ENCODE data around the gene KRT28. TPM values are rescaled to one million over a fixed set of nuclear protein-coding genes. Genes with fewer than 3 reads are reported as not detected.

KRT28 gene
- total RNA-seq = not detected in 2 replicates

- Mint-ChIP-seq H3K9me3 (no peaks in the 10 kb centered on the region), H3K4me1 (peaks cover 2% of the 10 kb centered on the region), H3K27me3 (peaks cover 26% of the 10 kb centered on the region), H3K4me3 (no peak within 1 kb of the TSS), H3K36me3 (ENCODE audit: low read depth) (no peaks in the 10 kb centered on the region), H3K27ac (no peak within 1 kb of the TSS)
- no peak for DNase-seq
- intact Hi-C loops (cut with micrococcal nuclease) = loop anchor here (5.0 to 10.0 kb wide), 2 partner anchors 527 to 745 kb away; no protein-coding TSS in a partner anchor
Measured at GRCh38 chr17:40799859-40800258, at the start of gene KRT28. KRT28 (minus strand) TSS chr17:40799959; CDS start chr17:40799893, 66 bp downstream.

- Mint-ChIP-seq H3K4me1 (no peaks in the 10 kb centered on the region), H3K4me3 (no peak overlapping the region), H3K27ac (no peak overlapping the region), H3K36me3 (ENCODE audit: low read depth) (no peaks in the 10 kb centered on the region), H3K9me3 (no peaks in the 10 kb centered on the region), H3K27me3 (peaks cover 40% of the 10 kb centered on the region)
- intact Hi-C loops (cut with micrococcal nuclease) = no loop called here
- DNase-seq = no peak
Measured at GRCh38 chr17:40848583-40849235, 49.0 kb upstream of the KRT28 start.

- Mint-ChIP-seq H3K4me3 (no peak overlapping the region), H3K27me3 (peaks cover 36% of the 10 kb centered on the region), H3K4me1 (no peaks in the 10 kb centered on the region), H3K27ac (no peak overlapping the region), H3K9me3 (no peaks in the 10 kb centered on the region), H3K36me3 (ENCODE audit: low read depth) (no peaks in the 10 kb centered on the region)
- intact Hi-C loops (cut with micrococcal nuclease) = no loop called here
- no peak for DNase-seq
Measured at GRCh38 chr17:40846515-40847144, 46.9 kb upstream of the KRT28 start.

- intact Hi-C loops (cut with micrococcal nuclease) = no loop called here
- Mint-ChIP-seq H3K27ac (no peak overlapping the region), H3K27me3 (peaks cover 30% of the 10 kb centered on the region), H3K9me3 (no peaks in the 10 kb centered on the region), H3K36me3 (ENCODE audit: low read depth) (no peaks in the 10 kb centered on the region), H3K4me1 (no peaks in the 10 kb centered on the region), H3K4me3 (no peak overlapping the region)
- no peak for DNase-seq
Measured at GRCh38 chr17:40844671-40845107, 44.9 kb upstream of the KRT28 start.

- Mint-ChIP-seq H3K9me3 (no peaks in the 10 kb centered on the region), H3K27ac (no peak overlapping the region), H3K4me1 (no peaks in the 10 kb centered on the region), H3K27me3 (peaks cover 28% of the 10 kb centered on the region), H3K36me3 (ENCODE audit: low read depth) (no peaks in the 10 kb centered on the region), H3K4me3 (no peak overlapping the region)
- DNase-seq = no peak
- intact Hi-C loops (cut with micrococcal nuclease) = no loop called here
Measured at GRCh38 chr17:40843242-40843641, 43.5 kb upstream of the KRT28 start.

GRCh38 chr17:40841246-40841645 is 41.5 kb upstream of the KRT28 start:
- H3K36me3 Mint-ChIP-seq (ENCODE audit: low read depth) = no peaks in the 10 kb centered on the region
- H3K4me1 Mint-ChIP-seq = no peaks in the 10 kb centered on the region
- H3K4me3 Mint-ChIP-seq = no peak overlapping the region
- peaks cover 28% of the 10 kb centered on the region for H3K27me3 Mint-ChIP-seq
- no peak for DNase-seq
- no peaks in the 10 kb centered on the region for H3K9me3 Mint-ChIP-seq
- intact Hi-C loops (cut with micrococcal nuclease) = no loop called here
- no peak overlapping the region for H3K27ac Mint-ChIP-seq

- no peaks in the 10 kb centered on the region for H3K4me1 Mint-ChIP-seq
- H3K4me3 Mint-ChIP-seq = no peak overlapping the region
- H3K27me3 Mint-ChIP-seq = peaks cover 11% of the 10 kb centered on the region
- intact Hi-C loops (cut with micrococcal nuclease) = no loop called here
- no peak overlapping the region for H3K27ac Mint-ChIP-seq
- DNase-seq = no peak
- no peaks in the 10 kb centered on the region for H3K9me3 Mint-ChIP-seq
- H3K36me3 Mint-ChIP-seq (ENCODE audit: low read depth) = no peaks in the 10 kb centered on the region
Measured at GRCh38 chr17:40839194-40839593, 39.4 kb upstream of the KRT28 start.

- H3K4me3 Mint-ChIP-seq = no peak overlapping the region
- intact Hi-C loops (cut with micrococcal nuclease) = no loop called here
- no peak overlapping the region for H3K27ac Mint-ChIP-seq
- no peaks in the 10 kb centered on the region for H3K36me3 Mint-ChIP-seq (ENCODE audit: low read depth)
- peaks cover 2% of the 10 kb centered on the region for H3K27me3 Mint-ChIP-seq
- no peaks in the 10 kb centered on the region for H3K9me3 Mint-ChIP-seq
- DNase-seq = no peak
- H3K4me1 Mint-ChIP-seq = peaks cover 3% of the 10 kb centered on the region
Measured at GRCh38 chr17:40836020-40836419, 36.3 kb upstream of the KRT28 start.

- DNase-seq = no peak
- peaks cover 3% of the 10 kb centered on the region for H3K4me1 Mint-ChIP-seq
- H3K4me3 Mint-ChIP-seq = no peak overlapping the region
- H3K9me3 Mint-ChIP-seq = peaks cover 5% of the 10 kb centered on the region
- no peaks in the 10 kb centered on the region for H3K27me3 Mint-ChIP-seq
- H3K27ac Mint-ChIP-seq = no peak overlapping the region
- no peaks in the 10 kb centered on the region for H3K36me3 Mint-ChIP-seq (ENCODE audit: low read depth)
- intact Hi-C loops (cut with micrococcal nuclease) = no loop called here
Measured at GRCh38 chr17:40833882-40834281, 34.1 kb upstream of the KRT28 start.

GRCh38 chr17:40832840-40833239 is 33.1 kb upstream of the KRT28 start:
- no peak for DNase-seq
- Mint-ChIP-seq H3K36me3 (ENCODE audit: low read depth) (no peaks in the 10 kb centered on the region), H3K4me3 (no peak overlapping the region), H3K4me1 (peaks cover 6% of the 10 kb centered on the region), H3K27ac (no peak overlapping the region), H3K9me3 (peaks cover 5% of the 10 kb centered on the region), H3K27me3 (peaks cover 2% of the 10 kb centered on the region)
- intact Hi-C loops (cut with micrococcal nuclease) = no loop called here

- Mint-ChIP-seq H3K27me3 (peaks cover 10% of the 10 kb centered on the region), H3K4me3 (no peak overlapping the region), H3K4me1 (peaks cover 12% of the 10 kb centered on the region), H3K36me3 (ENCODE audit: low read depth) (no peaks in the 10 kb centered on the region), H3K9me3 (peaks cover 8% of the 10 kb centered on the region), H3K27ac (no peak overlapping the region)
- no peak for DNase-seq
- intact Hi-C loops (cut with micrococcal nuclease) = no loop called here
Measured at GRCh38 chr17:40830085-40830776, 30.5 kb upstream of the KRT28 start.

- H3K4me3 Mint-ChIP-seq = no peak overlapping the region
- intact Hi-C loops (cut with micrococcal nuclease) = no loop called here
- peaks cover 8% of the 10 kb centered on the region for H3K9me3 Mint-ChIP-seq
- H3K4me1 Mint-ChIP-seq = peaks cover 15% of the 10 kb centered on the region
- H3K27me3 Mint-ChIP-seq = peaks cover 11% of the 10 kb centered on the region
- no peak for DNase-seq
- H3K27ac Mint-ChIP-seq = no peak overlapping the region
- no peaks in the 10 kb centered on the region for H3K36me3 Mint-ChIP-seq (ENCODE audit: low read depth)
Measured at GRCh38 chr17:40828454-40829044, 28.8 kb upstream of the KRT28 start.

GRCh38 chr17:40827746-40828453 is 28.1 kb upstream of the KRT28 start:
- H3K9me3 Mint-ChIP-seq = peaks cover 8% of the 10 kb centered on the region
- no peak overlapping the region for H3K27ac Mint-ChIP-seq
- peaks cover 11% of the 10 kb centered on the region for H3K27me3 Mint-ChIP-seq
- DNase-seq = no peak
- no peak overlapping the region for H3K4me3 Mint-ChIP-seq
- H3K4me1 Mint-ChIP-seq = peaks cover 13% of the 10 kb centered on the region
- intact Hi-C loops (cut with micrococcal nuclease) = no loop called here
- no peaks in the 10 kb centered on the region for H3K36me3 Mint-ChIP-seq (ENCODE audit: low read depth)

Data from activated CD4-positive, alpha-beta T cell treated with anti-CD3 and anti-CD28 coated beads, Interleukin-2, amount 10 ng/mL, durations not matched to agents 24 days and 14 days (primary cell).